Adrenal gland (tissue), 12 donors: ENCODE data around the gene RECK. TPM values are rescaled to one million over a fixed set of nuclear protein-coding genes. Genes with fewer than 3 reads are reported as not detected.

ENCODE experiments used
- DNase-seq, 7 donors: peaks; one replicate each; pipeline ENCODE4 v3.0.0-alpha.2; 2019 to 2020
- H3K27ac ChIP-seq, 5 donors: fragments of 200-600 bp; sonication (generic) in 4 of 5; 1 replicate in 3 of 5; 2 replicates in 2 of 5; pipeline versions ENCODE4 v1.5.1 to v1.8.0; 2016 to 2020; ENCODE audit warnings: mild to moderate bottlenecking in 1 of 5
- H3K27me3 ChIP-seq: fragments of 200-600 bp; 2 replicates; pipeline ENCODE4 v1.8.0; 2021
- H3K36me3 ChIP-seq, 2 donors: fragments of 200-600 bp; replicated peaks in 1 of 2; 1 replicate in 1 of 2; 2 replicates in 1 of 2; pipeline versions ENCODE4 v1.5.1 to v1.8.0; 2018 to 2022
- H3K4me1 ChIP-seq, 2 donors: fragments of 200-600 bp; replicated peaks in 1 of 2; 1 replicate in 1 of 2; 2 replicates in 1 of 2; pipeline versions ENCODE4 v1.5.1 to v1.8.0; 2018 to 2021
- H3K4me3 ChIP-seq, 4 donors: fragments of 200-600 bp; sonication (generic) in 3 of 4; one replicate each; pipeline ENCODE4 v1.5.1; 2016 to 2018
- H3K9me3 ChIP-seq, 3 donors: fragments of 200-600 bp; sonication (generic) in 1 of 3; replicated peaks in 1 of 3; 1 replicate in 2 of 3; 2 replicates in 1 of 3; pipeline versions ENCODE4 v1.5.1 to v1.8.0; 2016 to 2021
- POLR2A ChIP-seq, 2 donors: fragments of 450-650 bp; IDR thresholded peaks; one replicate each; pipeline ENCODE4 v1.6.1; 2017; ENCODE audit warnings: antibody characterized with exemption in 2 of 2, mild to moderate bottlenecking in 2 of 2, moderate library complexity in 1 of 2
- WGBS, 4 donors: extraction: QIAGEN DNeasy Blood & Tissue Kit in 2 of 4; methylation state at CpG; one replicate each; pipeline versions ENCODE4 v1.1.5 to v1.1.7; 2013 to 2017; 5-methylcytosine and 5-hydroxymethylcytosine counted together
- intact Hi-C, 2 donors: fragments of 100-400 bp; cut with DNase I; formaldehyde crosslinking; loops; one replicate each; pipeline versions ENCODE4 v1.14.1 to v1.15.0; 2022 to 2023
- polyA plus RNA-seq, 3 donors: library from polyadenylated mRNA; stranded (reverse); fragments of 200-250 nt in 2 of 3; fragments of 350-450 nt in 1 of 3; fragmentation: Illumina TruSeq in 1 of 3; extraction: RNeasy Lipid Tissue Mini Kit (QIAGEN cat#74804) in 1 of 3; gene quantifications; one replicate each; pipeline ENCODE4 v1.2.3, GENCODE V29; 2013 to 2014
- total RNA-seq, 9 donors: library from RNA; depleted of rRNA in 4 of 9; stranded (reverse); fragments of >200 nt in 4 of 9; fragments of 120-200 nt in 1 of 9; fragmentation: NEBNext Ultra II Directional in 1 of 9; extraction: Animal tissue kit (Norgen Biotek cat#: 25700) in 1 of 9; gene quantifications; one replicate each; pipeline versions ENCODE4 v1.1.0 to v1.2.4, GENCODE V29; 2013 to 2023
- TF ChIP-seq, protein P1 (sequence below), 6 experiments: fragments of 450-650 bp in 4 of 6; fragments of 200-600 bp in 2 of 6; sonication (generic) in 1 of 6; IDR thresholded peaks; 1 replicate in 5 of 6; 2 replicates in 1 of 6; pipeline versions ENCODE4 v1.5.1 to v1.8.0; 2016 to 2021; ENCODE audit warnings: antibody characterized with exemption in 6 of 6, mild to moderate bottlenecking in 2 of 6, moderate library complexity in 1 of 6
- donor health status: healthy with polysubstance abuse.
- donor health status: Bipolar disorder and iron deficiency.
- donor health status: DM: yes; HTN: yes; CAD: no.
- donor health status: DM: no; HTN: no; CAD: no.
- donor health status: DM: no; HTN: no; CAD: no.
- donor health status: DM: yes; HTN: yes; CAD: no.

Gene RECK
- total and polyA plus RNA-seq, 12 donors: 4.1 to 15.8 (median 9.6) TPM

DNA sequence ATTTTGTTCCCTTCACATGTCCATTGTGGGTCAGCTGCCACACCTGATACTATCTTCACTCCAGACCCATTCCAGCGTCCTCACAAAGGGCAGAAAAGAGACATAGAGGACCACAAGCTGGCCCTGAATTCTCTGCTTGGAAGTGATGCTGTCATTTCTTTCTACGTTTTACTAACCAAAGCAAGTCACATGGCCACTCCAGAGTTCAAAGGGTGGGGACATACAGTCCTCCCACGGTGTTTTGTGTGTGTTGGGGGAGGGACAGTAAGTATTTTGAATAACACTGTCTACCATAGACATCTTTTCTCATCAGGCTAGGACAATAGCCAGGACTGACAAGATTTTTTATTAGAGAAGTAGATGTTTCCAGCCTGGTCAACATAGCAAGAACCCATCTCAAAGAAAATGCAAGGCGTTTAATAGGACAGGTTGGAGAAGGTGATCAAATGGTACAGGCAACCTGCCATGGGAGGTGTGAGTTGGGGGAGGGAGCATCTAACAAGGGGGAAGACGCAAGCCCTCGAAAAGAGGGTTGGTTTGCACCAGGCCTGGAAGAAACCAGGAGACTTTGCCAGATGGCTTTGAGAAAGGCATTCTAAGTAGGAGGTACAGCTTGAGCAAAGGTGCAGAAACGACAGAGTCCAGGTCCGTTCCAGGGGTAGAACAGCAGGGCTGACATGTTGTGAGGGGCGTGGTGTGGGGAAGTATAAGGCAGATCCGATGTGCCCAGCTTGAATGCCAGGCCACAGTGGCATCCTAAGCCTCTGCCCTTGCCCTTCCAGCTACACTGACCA lies 88.5 kb downstream of the RECK start:
- TF ChIP-seq, protein P1, sequence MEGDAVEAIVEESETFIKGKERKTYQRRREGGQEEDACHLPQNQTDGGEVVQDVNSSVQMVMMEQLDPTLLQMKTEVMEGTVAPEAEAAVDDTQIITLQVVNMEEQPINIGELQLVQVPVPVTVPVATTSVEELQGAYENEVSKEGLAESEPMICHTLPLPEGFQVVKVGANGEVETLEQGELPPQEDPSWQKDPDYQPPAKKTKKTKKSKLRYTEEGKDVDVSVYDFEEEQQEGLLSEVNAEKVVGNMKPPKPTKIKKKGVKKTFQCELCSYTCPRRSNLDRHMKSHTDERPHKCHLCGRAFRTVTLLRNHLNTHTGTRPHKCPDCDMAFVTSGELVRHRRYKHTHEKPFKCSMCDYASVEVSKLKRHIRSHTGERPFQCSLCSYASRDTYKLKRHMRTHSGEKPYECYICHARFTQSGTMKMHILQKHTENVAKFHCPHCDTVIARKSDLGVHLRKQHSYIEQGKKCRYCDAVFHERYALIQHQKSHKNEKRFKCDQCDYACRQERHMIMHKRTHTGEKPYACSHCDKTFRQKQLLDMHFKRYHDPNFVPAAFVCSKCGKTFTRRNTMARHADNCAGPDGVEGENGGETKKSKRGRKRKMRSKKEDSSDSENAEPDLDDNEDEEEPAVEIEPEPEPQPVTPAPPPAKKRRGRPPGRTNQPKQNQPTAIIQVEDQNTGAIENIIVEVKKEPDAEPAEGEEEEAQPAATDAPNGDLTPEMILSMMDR (IDR thresholded peaks at IDR 0.05): no peak
- TF ChIP-seq POLR2A (IDR thresholded peaks at IDR 0.05): no peak
- Histone ChIP-seq H3K27me3 (no peaks in the 10 kb centered on the region), H3K27ac (no peak overlapping the region), H3K36me3 (peaks cover 0 to 4% of the 10 kb centered on the region in 2 donors), H3K9me3 (no peaks in the 10 kb centered on the region), H3K4me1 (no peaks in the 10 kb centered on the region), H3K4me3 (no peak overlapping the region)
- WGBS, 4 donors: 82 to 89% (median 84%) methylated on average over 10 of the region's 10 CpGs
- intact Hi-C loops: no loop called here
- DNase-seq: peak in 1 of 7 donors; percentile 35

DNA sequence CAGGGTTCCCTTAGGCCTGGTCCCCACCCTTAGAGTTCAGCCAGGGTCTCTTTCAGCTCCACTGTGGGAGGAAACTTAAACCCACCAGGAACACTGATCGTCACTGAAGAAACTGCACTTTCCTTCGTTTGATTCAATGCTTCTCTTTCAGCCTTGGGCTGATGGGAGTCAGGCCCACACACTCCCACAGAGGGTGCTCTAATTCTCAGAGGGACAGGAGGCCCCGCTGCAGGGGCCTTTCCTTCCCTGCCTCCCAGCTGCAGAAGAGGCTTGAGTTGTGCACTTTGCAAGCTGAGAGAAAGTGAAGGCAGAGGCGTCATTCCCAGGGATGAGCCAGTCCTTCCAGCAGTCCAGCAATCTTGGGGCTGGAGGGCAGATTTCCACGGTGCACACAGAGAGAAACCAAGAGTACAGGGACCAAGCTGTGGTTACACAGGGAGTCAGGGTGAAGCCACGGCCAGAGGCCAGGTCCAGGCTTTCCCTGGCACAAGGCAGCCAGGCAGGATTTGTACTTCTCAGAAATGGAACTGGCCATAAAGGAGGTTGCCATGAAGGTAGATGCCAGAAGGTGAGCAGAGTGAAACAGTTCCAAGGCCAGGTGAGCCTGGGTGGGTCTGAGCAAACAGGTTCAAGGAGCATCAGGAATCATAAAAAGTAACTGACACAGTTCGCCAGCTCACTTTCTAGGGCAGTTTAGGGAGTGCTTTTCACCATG lies 89.5 kb downstream of the RECK start:
- DNase-seq: peak in 1 of 7 donors; percentile 33
- no peak overlapping the region for H3K4me3 ChIP-seq
- H3K27me3 ChIP-seq: no peaks in the 10 kb centered on the region
- H3K4me1 ChIP-seq: no peaks in the 10 kb centered on the region
- intact Hi-C loops: no loop called here
- H3K9me3 ChIP-seq: no peaks in the 10 kb centered on the region
- 72 to 74% (median 73%) methylated on average over 6 to 7 of the region's 7 CpGs for WGBS, 4 donors
- H3K27ac ChIP-seq: no peak overlapping the region
- H3K36me3 ChIP-seq: peaks cover 0 to 4% of the 10 kb centered on the region in 2 donors
- TF ChIP-seq, protein P1 (IDR thresholded peaks at IDR 0.05): no peak
- TF ChIP-seq POLR2A (IDR thresholded peaks at IDR 0.05): no peak

DNA sequence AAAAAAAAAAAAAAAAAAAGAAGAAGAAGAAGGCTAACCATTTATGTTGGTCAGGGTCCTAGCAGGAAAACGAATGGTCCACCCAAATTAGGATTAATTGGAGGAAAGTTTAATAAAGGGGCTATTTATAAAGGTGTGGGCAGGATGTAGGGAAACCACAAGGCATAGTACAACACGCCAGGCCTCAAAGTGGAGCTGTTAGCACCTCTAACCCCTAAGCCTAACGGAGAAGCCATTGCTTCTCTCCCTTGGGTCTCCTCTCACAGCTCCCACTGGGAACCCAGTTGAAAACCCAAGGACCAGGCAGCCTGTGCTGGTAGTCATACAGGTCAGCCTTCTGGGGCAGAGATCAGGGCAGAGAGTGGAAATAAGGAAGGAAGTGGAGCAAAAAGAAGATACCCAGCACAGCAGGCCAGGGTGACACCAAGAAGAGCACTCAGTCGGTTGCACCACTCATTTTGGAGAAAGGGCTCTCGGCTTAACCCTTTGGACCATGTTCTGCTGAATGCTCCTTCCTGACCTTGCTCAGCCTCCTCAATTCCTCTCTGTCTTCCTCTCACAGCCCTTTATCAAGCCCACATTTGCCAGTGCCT lies 91.0 kb downstream of the RECK start:
- intact Hi-C loops: no loop called here
- 62 to 68% (median 67%) methylated on average over 5 of the region's 5 CpGs for WGBS, 4 donors
- Histone ChIP-seq H3K4me3 (no peak overlapping the region), H3K4me1 (no peaks in the 10 kb centered on the region), H3K36me3 (no peaks in the 10 kb centered on the region), H3K9me3 (no peaks in the 10 kb centered on the region), H3K27ac (peak overlapping the region in 1 of 5 donors; percentile 29), H3K27me3 (no peaks in the 10 kb centered on the region)
- TF ChIP-seq, protein P1 (IDR thresholded peaks at IDR 0.05): no peak
- TF ChIP-seq POLR2A (IDR thresholded peaks at IDR 0.05): no peak
- DNase-seq: peak in 1 of 7 donors; percentile 47

DNA sequence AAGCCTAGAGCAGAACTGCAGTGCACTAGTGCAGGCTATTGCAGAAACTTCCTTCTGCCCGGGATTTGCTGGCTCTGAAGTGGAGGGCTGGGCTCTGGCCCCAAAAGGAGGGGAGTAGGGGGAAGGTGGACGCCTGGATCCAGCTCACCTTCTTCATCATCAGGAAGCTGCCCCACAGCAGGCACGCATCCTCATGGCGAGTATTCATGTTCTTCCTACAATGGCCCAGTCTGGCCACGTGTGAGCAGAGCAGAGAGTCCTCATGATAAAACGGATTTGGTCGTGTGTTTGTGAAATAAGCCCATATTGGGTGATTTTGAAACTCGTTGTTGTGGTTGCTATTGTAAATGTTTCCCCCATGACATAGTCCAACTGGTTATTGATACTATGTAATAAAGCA lies 91.6 kb downstream of the RECK start:
- Histone ChIP-seq H3K4me3 (no peak overlapping the region), H3K4me1 (no peaks in the 10 kb centered on the region), H3K27me3 (no peaks in the 10 kb centered on the region), H3K27ac (peak overlapping the region in 1 of 5 donors; percentile 29), H3K9me3 (no peaks in the 10 kb centered on the region), H3K36me3 (no peaks in the 10 kb centered on the region)
- intact Hi-C loops: no loop called here
- peak in 1 of 7 donors; percentile 24 for DNase-seq
- TF ChIP-seq, protein P1 (IDR thresholded peaks at IDR 0.05): no peak
- TF ChIP-seq POLR2A (IDR thresholded peaks at IDR 0.05): no peak
- 66 to 74% (median 67%) methylated on average over 8 of the region's 8 CpGs for WGBS, 4 donors
